Kidney epithelial cell (primary cell): Measurements from ENCODE around the gene TLK1. TPM values are rescaled to one million over a fixed set of nuclear protein-coding genes. Genes with fewer than 3 reads are reported as not detected.

Experiments
- DNase-seq: peaks from one replicate; pipeline ENCODE4 v3.0.0-alpha.2; 2010; ENCODE audit warnings: low read depth
- H3K27me3 ChIP-seq: 2 replicates; pipeline ENCODE4 v1.6.0; 2011; ENCODE audit warnings: low read length; ENCODE audit not compliant: control insufficient read depth, insufficient read depth
- H3K36me3 ChIP-seq: 2 replicates; pipeline ENCODE4 v1.5.1; 2011; ENCODE audit warnings: low read length; ENCODE audit not compliant: control insufficient read depth, insufficient read depth
- H3K4me3 ChIP-seq: 2 replicates; pipeline ENCODE4 v1.5.1; 2011; ENCODE audit warnings: low read depth, mild to moderate bottlenecking, control low read depth, low read length
- CTCF ChIP-seq: IDR thresholded peaks from 2 replicates; pipeline ENCODE4 v1.5.1; 2011; ENCODE audit warnings: mild to moderate bottlenecking, moderate library complexity, low read length, control low read depth, inconsistent platforms; ENCODE audit not compliant: insufficient read depth, poor library complexity, severe bottlenecking
- total RNA-seq: library from RNA; depleted of rRNA; stranded (reverse); fragments of >200 nt; gene quantifications from 2 replicates; pipeline ENCODE4 v1.2.3, GENCODE V29; 2015

Gene TLK1
- total RNA-seq, 1 donor from 2014 or later: 24.4 TPM

- no peak for TF ChIP-seq CTCF
- DNase-seq: no peak
Measured at GRCh38 chr2:171185941-171186340, 25.2 kb upstream of the TLK1 start.

GRCh38 chr2:171185165-171185818 is 24.6 kb upstream of the TLK1 start:
- H3K27me3 ChIP-seq: no peaks in the 10 kb centered on the region
- H3K4me3 ChIP-seq: no peak overlapping the region
- no peak for TF ChIP-seq CTCF
- DNase-seq: no peak
- H3K36me3 ChIP-seq: no peaks in the 10 kb centered on the region

More at GRCh38 chr2:171185941-171186340, 25.2 kb upstream of the TLK1 start:
- H3K27me3 ChIP-seq: no peaks in the 10 kb centered on the region
- no peak overlapping the region for H3K4me3 ChIP-seq
- H3K36me3 ChIP-seq: no peaks in the 10 kb centered on the region

GRCh38 chr2:171181064-171182049 is 20.7 kb upstream of the TLK1 start:
- Histone ChIP-seq H3K4me3 (no peak overlapping the region), H3K36me3 (no peaks in the 10 kb centered on the region), H3K27me3 (no peaks in the 10 kb centered on the region)
- DNase-seq: no peak
- TF ChIP-seq CTCF: no peak

GRCh38 chr2:171180229-171180930 is 19.7 kb upstream of the TLK1 start:
- DNase-seq: no peak
- H3K36me3 ChIP-seq: no peaks in the 10 kb centered on the region
- H3K27me3 ChIP-seq: no peaks in the 10 kb centered on the region
- H3K4me3 ChIP-seq: no peak overlapping the region
- no peak for TF ChIP-seq CTCF

- no peak for TF ChIP-seq CTCF
- no peak for DNase-seq
Measured at GRCh38 chr2:171178993-171179392, 18.3 kb upstream of the TLK1 start.

More at GRCh38 chr2:171178993-171179392, 18.3 kb upstream of the TLK1 start:
- Histone ChIP-seq H3K36me3 (no peaks in the 10 kb centered on the region), H3K27me3 (no peaks in the 10 kb centered on the region), H3K4me3 (no peak overlapping the region)
